HepG2 (cell line): ENCODE results near the gene PKLR. TPM values are rescaled to one million over a fixed set of nuclear protein-coding genes. Genes with fewer than 3 reads are reported as not detected.

Source experiments
- ATAC-seq: fragments of 200-7000 bp; cut with Tn5 transposase; 3 replicates; pipeline ENCODE4 v1.9.1; 2020; ENCODE audit warnings: mild to moderate bottlenecking, moderate library complexity
- BruUV-seq: library from RNA; stranded (reverse); fragments of 400-500 nt; replicated peaks from 2 replicates; lab custom pipeline; 2021; lab: Mats Ljungman, UMichigan
- CTCF ChIA-PET: fragments of 300-600 bp; formaldehyde crosslinking; extraction: SDS; loops from one replicate; lab custom pipeline; 2021; ENCODE audit warnings: low total read pairs, inconsistent platforms, low intra/inter-chr PET ratio; lab: Yijun Ruan, JAX
- POLR2A ChIA-PET: fragments of 350-600 bp; sonication (Branson Sonifier 250); formaldehyde crosslinking; loops from one replicate; lab custom pipeline; 2020; ENCODE audit warnings: antibody characterized with exemption, inconsistent platforms; lab: Yijun Ruan, JAX
- DNase-seq: peaks from one replicate; pipeline ENCODE4 v3.0.0-alpha.2; 2015; ENCODE audit warnings: low spot score
- FAIRE-seq: peaks from 3 replicates; lab custom pipeline; 2011; peaks lifted over from hg19 to GRCh38; lab: Jason Lieb, UNC
- H2AFZ ChIP-seq: one replicate; pipeline ENCODE4 v1.6.1; 2011; ENCODE audit warnings: low read length, inconsistent platforms
- H3K27ac ChIP-seq: fragments of 300-600 bp; 3 replicates; pipeline ENCODE4 v1.8.0; 2011; ENCODE audit warnings: mixed run types, mild to moderate bottlenecking, mixed read lengths, low read length, inconsistent platforms; ENCODE audit not compliant: insufficient read depth; ENCODE audit errors: extremely low read length
- H3K27me3 ChIP-seq, 2 experiments: fragments of 200-600 bp in 1 of 2; 2 replicates in 1 of 2; 3 replicates in 1 of 2; pipeline versions ENCODE4 v1.6.0 to v1.8.0; 2011; ENCODE audit warnings: low read length in 2 of 2, mild to moderate bottlenecking in 2 of 2, moderate library complexity in 2 of 2, inconsistent platforms in 1 of 2; ENCODE audit not compliant: insufficient read depth in 2 of 2, control insufficient read depth in 1 of 2
- H3K36me3 ChIP-seq, 2 experiments: fragments of 200-600 bp in 1 of 2; replicated peaks in 1 of 2; 2 replicates in 1 of 2; 3 replicates in 1 of 2; pipeline versions ENCODE4 v1.5.1 to v1.8.0; 2011; ENCODE audit warnings: low read length in 2 of 2, inconsistent platforms in 1 of 2; ENCODE audit not compliant: insufficient read depth in 2 of 2, control insufficient read depth in 1 of 2
- H3K4me1 ChIP-seq: 2 replicates; pipeline ENCODE4 v1.5.1; 2012; ENCODE audit warnings: low read length, inconsistent platforms; ENCODE audit not compliant: insufficient read depth
- H3K4me2 ChIP-seq: 2 replicates; pipeline ENCODE4 v1.6.0; 2011; ENCODE audit warnings: low read depth, low read length, inconsistent platforms
- H3K4me3 ChIP-seq, 3 experiments: fragments of 200-600 bp in 1 of 3; sonication (generic), shearing (Covaris generic) in 1 of 3; replicated peaks in 1 of 3; 2 replicates each; pipeline ENCODE4 v1.5.1; 2011 to 2016; ENCODE audit warnings: low read length in 3 of 3, inconsistent platforms in 2 of 3, low read depth in 2 of 3, mild to moderate bottlenecking in 2 of 3, control low read depth in 1 of 3, mixed read lengths in 1 of 3; ENCODE audit not compliant: insufficient read depth in 1 of 3
- H3K79me2 ChIP-seq: one replicate; pipeline ENCODE4 v1.6.1; 2011; ENCODE audit warnings: low read length, inconsistent platforms; ENCODE audit not compliant: insufficient read depth
- H3K9ac ChIP-seq: 2 replicates; pipeline ENCODE4 v1.6.0; 2011; ENCODE audit warnings: mild to moderate bottlenecking, low read depth, low read length, inconsistent platforms; ENCODE audit not compliant: insufficient read depth
- H3K9me3 ChIP-seq: 2 replicates; pipeline ENCODE4 v1.5.1; 2012; ENCODE audit warnings: mild to moderate bottlenecking, low read length
- H4K20me1 ChIP-seq: 2 replicates; pipeline ENCODE4 v1.6.0; 2011; ENCODE audit warnings: inconsistent platforms, mild to moderate bottlenecking, low read length, moderate library complexity; ENCODE audit not compliant: insufficient read depth
- CBFB ChIP-seq: sonication (generic); formaldehyde crosslinking; IDR thresholded peaks from 2 replicates; pipeline ENCODE4 v1.4.0; 2020; ENCODE audit warnings: missing genetic modification reagents
- CEBPG ChIP-seq: IDR thresholded peaks from 2 replicates; pipeline ENCODE4 v1.6.1; 2016
- FOSL2 ChIP-seq: sonication (generic); formaldehyde crosslinking; IDR thresholded peaks from 2 replicates; pipeline ENCODE4 v1.4.0; 2020; ENCODE audit warnings: missing genetic modification reagents
- FOXA1 ChIP-seq, 2 experiments: fragments of 450-650 bp in 1 of 2; sonication (generic) in 1 of 2; formaldehyde crosslinking in 1 of 2; IDR thresholded peaks; 2 replicates each; pipeline versions ENCODE4 v1.4.0 to v1.6.1; 2016 to 2020; ENCODE audit warnings: missing genetic modification reagents in 1 of 2
- HHEX ChIP-seq: IDR thresholded peaks from 2 replicates; pipeline ENCODE4 v1.6.1; 2016; ENCODE audit warnings: control low read depth
- NFIB ChIP-seq: sonication (generic); formaldehyde crosslinking; IDR thresholded peaks from 2 replicates; pipeline ENCODE4 v1.9.0; 2021; ENCODE audit warnings: missing genetic modification reagents, mild to moderate bottlenecking, borderline replicate concordance
- PAWR ChIP-seq: sonication (generic); formaldehyde crosslinking; IDR thresholded peaks from 2 replicates; pipeline ENCODE4 v1.4.0; 2020; ENCODE audit warnings: missing genetic modification reagents, mild to moderate bottlenecking, borderline replicate concordance
- THAP7 ChIP-seq: sonication (generic); formaldehyde crosslinking; IDR thresholded peaks from 2 replicates; pipeline ENCODE4 v1.8.1; 2023; ENCODE audit warnings: mild to moderate bottlenecking, missing genetic modification reagents
- ZBTB33 ChIP-seq: sonication (generic); formaldehyde crosslinking; IDR thresholded peaks from 2 replicates; pipeline ENCODE4 v1.4.0; 2020; ENCODE audit warnings: missing genetic modification reagents
- ZFP36 ChIP-seq: fragments of 150-350 bp; IDR thresholded peaks from 2 replicates; pipeline ENCODE4 v1.6.1; 2018; ENCODE audit warnings: borderline replicate concordance, low read length, low read depth; ENCODE audit not compliant: partially characterized antibody
- ZNF143 ChIP-seq: sonication (generic); formaldehyde crosslinking; IDR thresholded peaks from 2 replicates; pipeline ENCODE4 v1.4.0; 2020; ENCODE audit warnings: missing genetic modification reagents
- ZNF274 ChIP-seq: sonication (generic); formaldehyde crosslinking; IDR thresholded peaks from 2 replicates; pipeline ENCODE4 v1.5.1; 2020; ENCODE audit warnings: mild to moderate bottlenecking, missing genetic modification reagents
- ZNF572 ChIP-seq: sonication (generic); formaldehyde crosslinking; IDR thresholded peaks from 2 replicates; pipeline ENCODE4 v1.5.1; 2020; ENCODE audit warnings: mild to moderate bottlenecking, missing genetic modification reagents
- ZNF589 ChIP-seq: sonication (generic); formaldehyde crosslinking; conservative IDR thresholded peaks from 2 replicates; pipeline ENCODE4 v1.8.0; 2022; ENCODE audit warnings: mild to moderate bottlenecking, moderate library complexity, missing genetic modification reagents
- ZNF605 ChIP-seq: sonication (generic); formaldehyde crosslinking; IDR thresholded peaks from 2 replicates; pipeline ENCODE4 v1.8.0; 2022; ENCODE audit warnings: mild to moderate bottlenecking, missing genetic modification reagents
- ZNF609 ChIP-seq: sonication (generic); formaldehyde crosslinking; IDR thresholded peaks from 2 replicates; pipeline ENCODE4 v1.4.0; 2020; ENCODE audit warnings: mild to moderate bottlenecking, missing genetic modification reagents, borderline replicate concordance
- WGBS: methylation state at CpG from one replicate; pipeline ENCODE4 v1.1.6; 2017; ENCODE audit warnings: low lambda C conversion rate; 5-methylcytosine and 5-hydroxymethylcytosine counted together
- in situ Hi-C: cut with HindIII; loops from 2 replicates; pipeline ENCODE4 v1.10.0; 2017; ENCODE audit warnings: low pct_unique_long_range_greater_than_20kb; ENCODE audit not compliant: extremely low pct_ligation_motif_present
- intact Hi-C: fragments of 100-400 bp; cut with micrococcal nuclease; formaldehyde crosslinking; loops from one replicate; pipeline ENCODE4 v1.10.0; 2022; ENCODE audit not compliant: unreplicated experiment
- polyA plus RNA-seq, 8 experiments: library from polyadenylated mRNA; depleted of rRNA in 3 of 8; stranded (reverse) in 7 of 8; unstranded in 1 of 8; fragments of >200 nt; fragmentation: Illumina TruSeq in 4 of 8; extraction: Trizol in 4 of 8; gene quantifications; 2 replicates each; pipeline versions ENCODE4 v1.2.1 to v1.2.3, GENCODE V29; 2011 to 2016; ENCODE audit warnings: low read depth in 4 of 8, missing spikeins in 1 of 8, mixed read lengths in 1 of 8; ENCODE audit not compliant: insufficient read depth in 1 of 8
- total RNA-seq, 5 experiments: library from RNA; depleted of rRNA; stranded (reverse); fragments of >200 nt; fragmentation: Illumina TruSeq; extraction: Trizol; gene quantifications; 2 replicates each; pipeline ENCODE4 v1.2.3, GENCODE V29; 2016; ENCODE audit warnings: low read depth in 1 of 5

The PKLR gene
- total and polyA plus RNA-seq, 2 of the 13 experiments (the other 11 are each of a cell fraction or from before 2014, with no cell fraction given), result 10.3 to 29.3 TPM

- TF ChIP-seq PAWR (no peak), NFIB (CRISPR knock-in tag) (no peak), CBFB (no peak), ZFP36 (no peak), ZNF589 (CRISPR knock-in tag) (no peak), ZNF143 (CRISPR knock-in tag) (no peak)
Observed at GRCh38 chr1:155260276-155260675, 41.0 kb downstream of the PKLR start (continued).

- Histone ChIP-seq H3K4me1 (peaks cover 50% of the 10 kb centered on the region), H3K4me3 (peak overlapping the region in 2 of 3 experiments; percentile 72 to 83; a peak in 1 of 6 replicates), H3K27me3 (no peaks in the 10 kb centered on the region; a peak in 1 of 5 replicates), H2AFZ (no peak overlapping the region), H3K4me2 (peak overlapping the region; percentile 99), H3K36me3 (peaks cover 6 to 10% of the 10 kb centered on the region in 2 experiments; a peak in 3 of 5 replicates), H3K79me2 (peaks cover 17% of the 10 kb centered on the region), H3K9ac (peak overlapping the region; percentile 72; the same call in 1 of the 2 replicates), H4K20me1 (no peaks in the 10 kb centered on the region), H3K27ac (peak overlapping the region; percentile 47), H3K9me3 (no peaks in the 10 kb centered on the region)
- no peak for DNase-seq
- no peak for FAIRE-seq
- BruUV-seq, result no TSS peak
- ChIA-PET POLR2A (interaction anchor here (1.3 kb wide), 1 partner anchor 17 kb away, joined by 3 read pairs; the partner anchor contains the start of gene CLK2), CTCF (no interaction called here)
- no peak for ATAC-seq
- 99% methylated on average over 13 of the region's 20 CpGs for WGBS
- in situ Hi-C loops, result loop anchor here (10.0 kb wide), 1 partner anchor 49 kb away; the partner anchor contains the start of genes FDPS and PKLR
- intact Hi-C loops, result no loop called here
- no peak for TF ChIP-seq THAP7 (CRISPR knock-in tag)
- TF ChIP-seq ZNF609 (CRISPR knock-in tag), result no peak
- TF ChIP-seq CEBPG, result no peak
- no peak for TF ChIP-seq ZNF274 (CRISPR knock-in tag)
- no peak for TF ChIP-seq ZNF605 (CRISPR knock-in tag)
- no peak for TF ChIP-seq FOXA1 (IDR thresholded peaks at IDR 0.05)
- TF ChIP-seq FOXA1 (CRISPR knock-in tag; IDR thresholded peaks at IDR 0.05), result no peak
- TF ChIP-seq ZBTB33, result no peak
- no peak for TF ChIP-seq HHEX (CRISPR knock-in tag)
- TF ChIP-seq FOSL2, result no peak
- TF ChIP-seq ZNF572 (CRISPR knock-in tag), result no peak
Observed at GRCh38 chr1:155256058-155256852, 45.0 kb downstream of the PKLR start.
